Ovary (tissue), 3 donors: ENCODE measurements around the gene OSBPL3.

Source experiments
- EP300 ChIP-seq: sonication (generic); formaldehyde crosslinking; IDR thresholded peaks from one replicate; pipeline ENCODE4 v1.6.1; 2017; ENCODE audit warnings: antibody characterized with exemption
- POLR2A ChIP-seq: fragments of 450-650 bp; IDR thresholded peaks from one replicate; pipeline ENCODE4 v1.6.1; 2017; ENCODE audit warnings: antibody characterized with exemption, mild to moderate bottlenecking, moderate library complexity
- TF ChIP-seq, protein P1 (sequence below), 3 donors: fragments of 450-650 bp in 2 of 3; fragments of 200-600 bp in 1 of 3; IDR thresholded peaks; one replicate each; pipeline versions ENCODE4 v1.5.1 to v1.8.0; 2016 to 2022; ENCODE audit warnings: antibody characterized with exemption in 3 of 3, mild to moderate bottlenecking in 1 of 3
- donor health status: DM: no; HTN: no; CAD: no.

- TF ChIP-seq, protein P1, sequence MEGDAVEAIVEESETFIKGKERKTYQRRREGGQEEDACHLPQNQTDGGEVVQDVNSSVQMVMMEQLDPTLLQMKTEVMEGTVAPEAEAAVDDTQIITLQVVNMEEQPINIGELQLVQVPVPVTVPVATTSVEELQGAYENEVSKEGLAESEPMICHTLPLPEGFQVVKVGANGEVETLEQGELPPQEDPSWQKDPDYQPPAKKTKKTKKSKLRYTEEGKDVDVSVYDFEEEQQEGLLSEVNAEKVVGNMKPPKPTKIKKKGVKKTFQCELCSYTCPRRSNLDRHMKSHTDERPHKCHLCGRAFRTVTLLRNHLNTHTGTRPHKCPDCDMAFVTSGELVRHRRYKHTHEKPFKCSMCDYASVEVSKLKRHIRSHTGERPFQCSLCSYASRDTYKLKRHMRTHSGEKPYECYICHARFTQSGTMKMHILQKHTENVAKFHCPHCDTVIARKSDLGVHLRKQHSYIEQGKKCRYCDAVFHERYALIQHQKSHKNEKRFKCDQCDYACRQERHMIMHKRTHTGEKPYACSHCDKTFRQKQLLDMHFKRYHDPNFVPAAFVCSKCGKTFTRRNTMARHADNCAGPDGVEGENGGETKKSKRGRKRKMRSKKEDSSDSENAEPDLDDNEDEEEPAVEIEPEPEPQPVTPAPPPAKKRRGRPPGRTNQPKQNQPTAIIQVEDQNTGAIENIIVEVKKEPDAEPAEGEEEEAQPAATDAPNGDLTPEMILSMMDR (IDR thresholded peaks at IDR 0.05), result no peak
- TF ChIP-seq EP300 (no peak), POLR2A (no peak)
Observed at GRCh38 chr7:24879291-24879690, 100.7 kb downstream of the OSBPL3 start.
